Brain microvascular endothelial cell (primary cell): ENCODE results near the gene ACO2.

Experiments
- DNase-seq: peaks from one replicate; pipeline ENCODE4 v3.0.0-alpha.2; 2020
- H3K27ac ChIP-seq: fragments of 250-450 bp; sonication (Bioruptor Pico); 2 replicates; pipeline ENCODE4 v1.5.1; 2020; ENCODE audit warnings: mild to moderate bottlenecking, moderate library complexity
- H3K27me3 ChIP-seq: fragments of 250-450 bp; sonication (Bioruptor Pico); replicated peaks from 2 replicates; pipeline ENCODE4 v1.5.1; 2020; ENCODE audit warnings: mild to moderate bottlenecking
- H3K36me3 ChIP-seq: fragments of 250-450 bp; sonication (Bioruptor Pico); replicated peaks from 2 replicates; pipeline ENCODE4 v1.5.1; 2020; ENCODE audit warnings: mild to moderate bottlenecking
- H3K4me3 ChIP-seq: 2 replicates; pipeline ENCODE4 v1.5.1; 2011; ENCODE audit warnings: low read depth, mild to moderate bottlenecking, control low read depth, low read length, moderate library complexity
- CTCF ChIP-seq: IDR thresholded peaks from 2 replicates; pipeline ENCODE4 v1.5.1; 2011; ENCODE audit warnings: low read depth, mild to moderate bottlenecking, moderate library complexity, low read length, control low read depth, inconsistent platforms; ENCODE audit errors: missing control alignments
- in situ Hi-C: cut with HindIII; loops from 2 replicates; pipeline ENCODE4 v1.10.0; 2017; ENCODE audit warnings: low sequenced_read_pairs, low pct_ligation_motif_present

ACO2 gene

DNA sequence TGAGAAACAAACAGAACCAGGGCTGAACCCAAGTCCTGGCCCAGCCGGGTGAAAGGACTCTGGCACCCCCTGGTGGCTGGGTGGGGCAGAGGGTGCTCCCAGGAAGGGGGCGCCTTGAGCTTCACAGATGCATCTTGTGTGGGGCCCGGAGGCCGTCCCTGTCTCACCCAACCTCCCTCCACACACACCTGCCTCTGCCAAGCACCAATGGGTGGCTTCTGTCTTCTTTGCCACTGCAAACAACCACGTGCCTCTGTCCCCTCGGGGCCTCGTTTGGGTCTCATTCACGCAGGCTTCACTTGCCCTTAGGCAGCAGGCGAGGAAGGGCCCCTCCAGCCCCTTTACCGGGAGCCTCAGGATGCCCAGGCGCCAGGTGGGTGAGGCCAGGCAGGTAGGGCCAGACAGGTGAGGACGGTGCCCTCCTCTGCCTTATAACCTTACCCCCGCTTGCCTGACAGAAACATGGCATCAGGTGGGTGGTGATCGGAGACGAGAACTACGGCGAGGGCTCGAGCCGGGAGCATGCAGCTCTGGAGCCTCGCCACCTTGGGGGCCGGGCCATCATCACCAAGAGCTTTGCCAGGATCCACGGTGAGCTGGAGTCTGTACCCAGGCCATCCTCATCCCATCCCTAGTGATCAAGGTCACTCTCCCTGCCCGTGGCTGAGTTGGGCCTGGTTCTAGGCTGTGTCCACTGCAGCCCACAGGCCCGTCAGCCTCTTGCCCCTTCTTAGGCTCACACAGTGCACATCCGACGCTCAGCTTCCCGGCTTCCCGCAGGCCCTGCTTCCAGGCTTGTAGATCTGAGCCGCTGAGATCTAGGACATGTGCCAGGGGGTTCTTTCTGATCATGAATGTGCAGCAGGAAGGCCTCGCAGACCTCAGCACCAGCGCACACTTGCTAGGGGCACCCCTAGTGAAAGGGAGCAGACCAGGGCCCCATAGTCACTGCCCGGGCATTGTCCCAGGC lies 58.2 kb downstream of the ACO2 start:
- Histone ChIP-seq H3K4me3 (no peak overlapping the region), H3K36me3 (peaks cover 61% of the 10 kb centered on the region), H3K27ac (no peak overlapping the region), H3K27me3 (no peaks in the 10 kb centered on the region)
- in situ Hi-C loops, result no loop called here
- peak; percentile 91 for TF ChIP-seq CTCF
- DNase-seq, result no peak

GRCh38 chr22:41528132-41528766 lies 59.3 kb downstream of the ACO2 start:
- in situ Hi-C loops, result no loop called here
- Histone ChIP-seq H3K36me3 (peaks cover 71% of the 10 kb centered on the region), H3K27ac (no peak overlapping the region), H3K27me3 (no peaks in the 10 kb centered on the region), H3K4me3 (no peak overlapping the region)
- TF ChIP-seq CTCF, result no peak
- no peak for DNase-seq

GRCh38 chr22:41528938-41529561 lies 60.1 kb downstream of the ACO2 start:
- H3K27ac ChIP-seq, result no peak overlapping the region

DNA sequence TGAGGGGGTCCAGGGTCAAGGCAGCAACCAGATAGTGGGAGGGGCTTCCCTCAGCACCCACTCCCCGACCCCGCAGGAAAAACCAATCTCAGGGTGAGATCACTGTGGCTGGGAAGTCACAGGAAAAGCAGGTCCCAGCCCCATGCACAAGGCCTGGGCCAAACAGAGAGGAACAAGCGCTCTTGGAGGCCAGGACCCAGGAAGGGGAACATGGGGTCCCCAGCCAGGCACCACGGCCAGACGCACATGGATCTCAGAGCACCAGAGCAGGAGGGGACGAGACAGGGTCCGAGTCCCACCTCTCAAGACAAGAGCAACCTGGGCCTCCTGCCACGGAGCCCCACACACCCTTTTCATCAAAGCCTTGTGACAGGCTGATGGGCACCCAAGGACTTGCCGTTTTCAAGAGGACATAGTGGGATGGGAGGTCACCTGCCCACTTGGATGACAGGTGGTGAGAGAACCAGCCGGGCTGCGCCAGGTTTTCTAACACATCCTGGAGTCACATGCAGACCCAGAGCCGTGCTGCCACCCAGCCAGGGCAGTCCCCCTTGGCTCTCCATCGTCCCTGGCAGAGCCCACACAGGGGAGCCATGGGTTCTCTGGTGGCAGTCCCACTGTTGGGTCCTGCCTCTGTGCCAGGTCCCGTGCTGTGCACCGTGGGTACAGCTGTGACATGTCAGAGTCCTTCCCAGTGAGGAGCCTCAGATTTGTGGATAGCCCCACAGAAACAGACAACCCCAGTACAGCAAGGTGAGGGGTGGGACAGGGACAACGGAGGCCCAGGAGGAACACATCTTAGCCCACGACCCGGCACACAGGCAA lies 62.2 kb downstream of the ACO2 start:
- no peak for TF ChIP-seq CTCF
- H3K27ac ChIP-seq, result no peak overlapping the region
- H3K27me3 ChIP-seq, result no peaks in the 10 kb centered on the region
- H3K36me3 ChIP-seq, result peaks cover 64% of the 10 kb centered on the region
- no peak overlapping the region for H3K4me3 ChIP-seq
- no peak for DNase-seq
- in situ Hi-C loops, result no loop called here

More at GRCh38 chr22:41528938-41529561, 60.1 kb downstream of the ACO2 start:
- Histone ChIP-seq H3K27me3 (no peaks in the 10 kb centered on the region), H3K4me3 (no peak overlapping the region), H3K36me3 (peaks cover 75% of the 10 kb centered on the region)
- TF ChIP-seq CTCF, result no peak
- no peak for DNase-seq
- in situ Hi-C loops, result no loop called here

GRCh38 chr22:41531715-41532477 lies 63.0 kb downstream of the ACO2 start:
- Histone ChIP-seq H3K4me3 (no peak overlapping the region), H3K27me3 (no peaks in the 10 kb centered on the region), H3K27ac (no peak overlapping the region), H3K36me3 (peaks cover 58% of the 10 kb centered on the region)
- TF ChIP-seq CTCF, result no peak
- no peak for DNase-seq
- in situ Hi-C loops, result no loop called here
